HepG2 (cell line): ENCODE results near the gene HACL1. TPM values are rescaled to one million over a fixed set of nuclear protein-coding genes. Genes with fewer than 3 reads are reported as not detected.

Source experiments
- E2F1 ChIP-seq: sonication (generic); formaldehyde crosslinking; IDR thresholded peaks from 2 replicates; pipeline ENCODE4 v1.5.0; 2020; ENCODE audit warnings: missing genetic modification reagents
- E2F5 ChIP-seq: sonication (generic); formaldehyde crosslinking; conservative IDR thresholded peaks from 2 replicates; pipeline ENCODE4 v1.4.0; 2020; ENCODE audit warnings: missing genetic modification reagents
- EHMT2 ChIP-seq: fragments of 200-600 bp; sonication (generic); IDR thresholded peaks from 2 replicates; pipeline ENCODE4 v1.7.0; 2017; ENCODE audit warnings: antibody characterized with exemption, low read depth, low read length, borderline replicate concordance
- ERF ChIP-seq: IDR thresholded peaks from 2 replicates; pipeline ENCODE4 v1.6.1; 2018; ENCODE audit warnings: missing biosample characterization, missing genetic modification reagents
- GRHL1 ChIP-seq: sonication (generic); formaldehyde crosslinking; conservative IDR thresholded peaks from 2 replicates; pipeline ENCODE4 v1.8.0; 2022; ENCODE audit warnings: missing genetic modification reagents
- LRRFIP1 ChIP-seq: sonication (generic); formaldehyde crosslinking; conservative IDR thresholded peaks from 2 replicates; pipeline ENCODE4 v1.4.0; 2020; ENCODE audit warnings: missing genetic modification reagents
- POLR2AphosphoS2 ChIP-seq: IDR thresholded peaks from 2 replicates; pipeline ENCODE4 v1.6.1; 2011; ENCODE audit warnings: low read depth, low read length, improper control_type of control experiment
- RAD51 ChIP-seq: fragments of 450-650 bp; IDR thresholded peaks from 2 replicates; pipeline ENCODE4 v1.6.1; 2016; ENCODE audit warnings: borderline replicate concordance
- SKIL ChIP-seq: sonication (generic); formaldehyde crosslinking; IDR thresholded peaks from 2 replicates; pipeline ENCODE4 v1.8.0; 2022; ENCODE audit warnings: missing genetic modification reagents, mild to moderate bottlenecking, moderate library complexity, borderline replicate concordance
- SNAI1 ChIP-seq: sonication (generic); formaldehyde crosslinking; IDR thresholded peaks from 2 replicates; pipeline ENCODE4 v1.5.0; 2020; ENCODE audit warnings: mild to moderate bottlenecking, missing genetic modification reagents, borderline replicate concordance
- TARDBP ChIP-seq: sonication (generic); formaldehyde crosslinking; IDR thresholded peaks from 2 replicates; pipeline ENCODE4 v1.8.0; 2022; ENCODE audit warnings: mild to moderate bottlenecking, missing genetic modification reagents
- TBP ChIP-seq: sonication (generic); formaldehyde crosslinking; IDR thresholded peaks from 2 replicates; pipeline ENCODE4 v1.5.0; 2020; ENCODE audit warnings: missing genetic modification reagents
- YEATS4 ChIP-seq: sonication (generic); formaldehyde crosslinking; IDR thresholded peaks from 2 replicates; pipeline ENCODE4 v1.4.0; 2020; ENCODE audit warnings: missing genetic modification reagents, borderline replicate concordance
- ZNF230 ChIP-seq: sonication (generic); formaldehyde crosslinking; IDR thresholded peaks from 2 replicates; pipeline ENCODE4 v1.4.0; 2020; ENCODE audit warnings: mild to moderate bottlenecking, missing genetic modification reagents
- ZNF563 ChIP-seq: sonication (generic); formaldehyde crosslinking; IDR thresholded peaks from 2 replicates; pipeline ENCODE4 v1.8.0; 2022; ENCODE audit warnings: mild to moderate bottlenecking, moderate library complexity, missing genetic modification reagents
- ZNF572 ChIP-seq: sonication (generic); formaldehyde crosslinking; IDR thresholded peaks from 2 replicates; pipeline ENCODE4 v1.5.1; 2020; ENCODE audit warnings: mild to moderate bottlenecking, missing genetic modification reagents
- ZNF773 ChIP-seq: sonication (generic); formaldehyde crosslinking; IDR thresholded peaks from 2 replicates; pipeline ENCODE4 v1.4.0; 2020; ENCODE audit warnings: missing genetic modification reagents, borderline replicate concordance
- ZNF782 ChIP-seq: sonication (generic); formaldehyde crosslinking; IDR thresholded peaks from 2 replicates; pipeline ENCODE4 v1.4.0; 2020; ENCODE audit warnings: missing genetic modification reagents, mild to moderate bottlenecking, borderline replicate concordance
- ZUFSP ChIP-seq: sonication (generic); formaldehyde crosslinking; IDR thresholded peaks from 2 replicates; pipeline ENCODE4 v1.9.0; 2021; ENCODE audit warnings: missing genetic modification reagents, mild to moderate bottlenecking, borderline replicate concordance
- polyA plus RNA-seq, 8 experiments: library from polyadenylated mRNA; depleted of rRNA in 3 of 8; stranded (reverse) in 7 of 8; unstranded in 1 of 8; fragments of >200 nt; fragmentation: Illumina TruSeq in 4 of 8; extraction: Trizol in 4 of 8; gene quantifications; 2 replicates each; pipeline versions ENCODE4 v1.2.1 to v1.2.3, GENCODE V29; 2011 to 2016; ENCODE audit warnings: low read depth in 4 of 8, missing spikeins in 1 of 8, mixed read lengths in 1 of 8; ENCODE audit not compliant: insufficient read depth in 1 of 8
- total RNA-seq, 5 experiments: library from RNA; depleted of rRNA; stranded (reverse); fragments of >200 nt; fragmentation: Illumina TruSeq; extraction: Trizol; gene quantifications; 2 replicates each; pipeline ENCODE4 v1.2.3, GENCODE V29; 2016; ENCODE audit warnings: low read depth in 1 of 5

HACL1 gene
- total and polyA plus RNA-seq, 2 of the 13 experiments (the other 11 are each of a cell fraction or from before 2014, with no cell fraction given), result 22.1 to 25.7 TPM

- no peak for TF ChIP-seq LRRFIP1
- TF ChIP-seq POLR2AphosphoS2, result no peak
- no peak for TF ChIP-seq GRHL1 (CRISPR knock-in tag)
- 0 out of 2 replicates have a peak, but pooled peaks have one; percentile 2 for TF ChIP-seq ERF (CRISPR knock-in tag)
- no peak for TF ChIP-seq ZNF230
- TF ChIP-seq E2F5, result no peak
- no peak for TF ChIP-seq YEATS4 (CRISPR knock-in tag)
- TF ChIP-seq SNAI1 (CRISPR knock-in tag), result no peak
- no peak for TF ChIP-seq ZNF572
- 0 out of 2 replicates have a peak, but pooled peaks have one; percentile 10 for TF ChIP-seq ZNF563 (CRISPR knock-in tag)
- no peak for TF ChIP-seq EHMT2
- TF ChIP-seq ZUFSP, result no peak
- TF ChIP-seq RAD51, result no peak
- no peak for TF ChIP-seq E2F1 (CRISPR knock-in tag)
- no peak for TF ChIP-seq ZNF782 (CRISPR knock-in tag)
- no peak for TF ChIP-seq TBP
- TF ChIP-seq SKIL (CRISPR knock-in tag), result no peak
- TF ChIP-seq ZNF773, result no peak
- 0 out of 2 replicates have a peak, but pooled peaks have one; percentile 2 for TF ChIP-seq TARDBP (CRISPR knock-in tag)
Measured at GRCh38 chr3:15602146-15602536, 772 bp upstream of the HACL1 start (continued).
